Measurements from ENCODE around the gene SCAPER. TPM values are rescaled to one million over a fixed set of nuclear protein-coding genes. Genes with fewer than 3 reads are reported as not detected.

The SCAPER gene
- total and polyA plus RNA-seq, 10 of the 15 experiments (the other 5 are each of a cell fraction or from before 2014, with no cell fraction given) = 1.0 to 7.7 (median 3.9) TPM

DNA sequence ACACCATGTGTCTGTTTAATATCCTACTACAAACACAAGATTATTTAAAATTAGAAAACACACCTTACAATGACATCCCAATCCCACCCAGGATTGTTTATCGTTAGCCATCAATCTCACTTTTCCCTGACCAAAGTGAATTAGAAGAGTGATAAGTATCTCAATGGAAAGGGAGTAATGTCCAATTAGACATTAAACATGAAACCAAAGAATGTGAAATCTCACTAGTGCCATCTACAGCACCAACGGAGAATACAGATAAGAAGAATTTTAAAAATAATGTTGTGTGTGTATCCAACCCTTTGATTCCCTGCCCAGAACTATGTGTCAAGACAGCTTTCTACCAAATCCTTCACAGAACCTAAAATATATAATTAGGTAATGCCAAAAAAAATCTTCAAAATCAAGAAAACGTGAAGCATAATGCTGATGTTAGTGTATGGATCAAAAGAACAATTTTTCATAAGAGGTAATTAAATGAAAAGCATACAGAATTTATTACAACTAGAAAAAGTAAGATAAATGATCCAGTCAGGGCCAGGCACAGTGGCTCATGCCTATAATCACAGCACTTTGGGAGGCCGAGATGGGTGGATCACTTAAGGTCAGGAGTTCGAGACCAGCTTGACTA lies 64.2 kb downstream of the SCAPER start:
- peak; percentile 52 for FAIRE-seq

More for the DNA sequence above, 64.2 kb downstream of the SCAPER start:
- SMC1A ChIA-PET (ENCODE audit: uncharacterized antibody, unreplicated experiment) = interaction anchor here (0.6 to 1.4 kb wide), 2 partner anchors 197 to 462 kb away, joined by 3 read pairs; no protein-coding TSS in a partner anchor
- H3K27me3 ChIP-seq (replicated peaks in 1 of 2; ENCODE audit: control insufficient read depth in 2 of 2, insufficient read depth in 2 of 2, low read length in 1 of 2) = no peaks in the 10 kb centered on the region
- peak; percentile 72 for ATAC-seq
- TF ChIP-seq, protein P1, sequence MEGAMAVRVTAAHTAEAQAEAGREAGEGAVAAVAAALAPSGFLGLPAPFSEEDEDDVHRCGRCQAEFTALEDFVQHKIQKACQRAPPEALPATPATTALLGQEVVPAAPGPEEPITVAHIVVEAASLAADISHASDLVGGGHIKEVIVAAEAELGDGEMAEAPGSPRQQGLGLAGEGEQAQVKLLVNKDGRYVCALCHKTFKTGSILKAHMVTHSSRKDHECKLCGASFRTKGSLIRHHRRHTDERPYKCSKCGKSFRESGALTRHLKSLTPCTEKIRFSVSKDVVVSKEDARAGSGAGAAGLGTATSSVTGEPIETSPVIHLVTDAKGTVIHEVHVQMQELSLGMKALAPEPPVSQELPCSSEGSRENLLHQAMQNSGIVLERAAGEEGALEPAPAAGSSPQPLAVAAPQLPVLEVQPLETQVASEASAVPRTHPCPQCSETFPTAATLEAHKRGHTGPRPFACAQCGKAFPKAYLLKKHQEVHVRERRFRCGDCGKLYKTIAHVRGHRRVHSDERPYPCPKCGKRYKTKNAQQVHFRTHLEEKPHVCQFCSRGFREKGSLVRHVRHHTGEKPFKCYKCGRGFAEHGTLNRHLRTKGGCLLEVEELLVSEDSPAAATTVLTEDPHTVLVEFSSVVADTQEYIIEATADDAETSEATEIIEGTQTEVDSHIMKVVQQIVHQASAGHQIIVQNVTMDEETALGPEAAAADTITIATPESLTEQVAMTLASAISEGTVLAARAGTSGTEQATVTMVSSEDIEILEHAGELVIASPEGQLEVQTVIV (IDR thresholded peaks at IDR 0.05; ENCODE audit: borderline replicate concordance, partially characterized antibody) = no peak
- TF ChIP-seq, protein P2, sequence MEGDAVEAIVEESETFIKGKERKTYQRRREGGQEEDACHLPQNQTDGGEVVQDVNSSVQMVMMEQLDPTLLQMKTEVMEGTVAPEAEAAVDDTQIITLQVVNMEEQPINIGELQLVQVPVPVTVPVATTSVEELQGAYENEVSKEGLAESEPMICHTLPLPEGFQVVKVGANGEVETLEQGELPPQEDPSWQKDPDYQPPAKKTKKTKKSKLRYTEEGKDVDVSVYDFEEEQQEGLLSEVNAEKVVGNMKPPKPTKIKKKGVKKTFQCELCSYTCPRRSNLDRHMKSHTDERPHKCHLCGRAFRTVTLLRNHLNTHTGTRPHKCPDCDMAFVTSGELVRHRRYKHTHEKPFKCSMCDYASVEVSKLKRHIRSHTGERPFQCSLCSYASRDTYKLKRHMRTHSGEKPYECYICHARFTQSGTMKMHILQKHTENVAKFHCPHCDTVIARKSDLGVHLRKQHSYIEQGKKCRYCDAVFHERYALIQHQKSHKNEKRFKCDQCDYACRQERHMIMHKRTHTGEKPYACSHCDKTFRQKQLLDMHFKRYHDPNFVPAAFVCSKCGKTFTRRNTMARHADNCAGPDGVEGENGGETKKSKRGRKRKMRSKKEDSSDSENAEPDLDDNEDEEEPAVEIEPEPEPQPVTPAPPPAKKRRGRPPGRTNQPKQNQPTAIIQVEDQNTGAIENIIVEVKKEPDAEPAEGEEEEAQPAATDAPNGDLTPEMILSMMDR (IDR thresholded peaks at IDR 0.05 in 2 of 3, conservative IDR thresholded peaks at IDR 0.05 in 1 of 3; ENCODE audit: control insufficient read depth in 2 of 3, extremely low read depth in 1 of 3, insufficient read depth in 1 of 3, low read depth in 3 of 3, low read length in 3 of 3) = peak; percentile 48 to 57 (median 49); a peak in 4 of 6 replicates
- TF ChIP-seq RAD21 (IDR thresholded peaks at IDR 0.05; ENCODE audit: insufficient read depth, low read depth, low read length) (peak; percentile 70), SMC3 (IDR thresholded peaks at IDR 0.05; ENCODE audit: borderline replicate concordance, low read length) (peak; percentile 59; the same call in 1 of the 2 replicates)
- TF ChIP-seq, protein P3, sequence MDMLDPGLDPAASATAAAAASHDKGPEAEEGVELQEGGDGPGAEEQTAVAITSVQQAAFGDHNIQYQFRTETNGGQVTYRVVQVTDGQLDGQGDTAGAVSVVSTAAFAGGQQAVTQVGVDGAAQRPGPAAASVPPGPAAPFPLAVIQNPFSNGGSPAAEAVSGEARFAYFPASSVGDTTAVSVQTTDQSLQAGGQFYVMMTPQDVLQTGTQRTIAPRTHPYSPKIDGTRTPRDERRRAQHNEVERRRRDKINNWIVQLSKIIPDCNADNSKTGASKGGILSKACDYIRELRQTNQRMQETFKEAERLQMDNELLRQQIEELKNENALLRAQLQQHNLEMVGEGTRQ (IDR thresholded peaks at IDR 0.05; ENCODE audit: borderline replicate concordance, low read depth, low read length) = no peak
- H4K20me1 ChIP-seq (ENCODE audit: control insufficient read depth, insufficient read depth) = no peaks in the 10 kb centered on the region
- H2AFZ ChIP-seq (ENCODE audit: control insufficient read depth, low read depth, low read length) = no peak overlapping the region
- in situ Hi-C loops (cut with MboI) = no loop called here
- H3K36me3 ChIP-seq (ENCODE audit: control insufficient read depth in 2 of 2, insufficient read depth in 2 of 2, low read length in 1 of 2) = no peaks in the 10 kb centered on the region
- H3K9ac ChIP-seq (ENCODE audit: control insufficient read depth, insufficient read depth, low read length) = no peak overlapping the region
- WGBS (ENCODE audit: insufficient coverage, insufficient replicate concordance, low lambda C conversion rate, missing lambda C conversion rate) = 43% methylated on average over 5 of the region's 5 CpGs
- RAD21 ChIA-PET (ENCODE audit: unreplicated experiment) = interaction anchor here (1.1 to 2.6 kb wide), 2 partner anchors 197 to 199 kb away, joined by 3 to 12 read pairs; no protein-coding TSS in a partner anchor
- no peaks in the 10 kb centered on the region for H3K79me2 ChIP-seq (ENCODE audit: control insufficient read depth, insufficient read depth, low read length)
- no TSS peak for BruUV-seq (replicated peaks)
- POLR2A ChIA-PET = interaction anchor here (0.7 kb wide), 1 partner anchor 124 kb away, joined by 4 read pairs; no protein-coding TSS in a partner anchor
- H3K27ac ChIP-seq (ENCODE audit: control insufficient read depth, insufficient read depth) = no peak overlapping the region
- CTCF ChIA-PET = interaction anchor here (0.6 to 4.3 kb wide), 8 partner anchors 73 to 605 kb away, joined by 3 to 26 read pairs (median 3); no protein-coding TSS in a partner anchor
- no peak overlapping the region for H3K4me3 ChIP-seq
- H3K9me3 ChIP-seq (replicated peaks; ENCODE audit: control insufficient read depth, insufficient read depth, low read length) = peaks cover 1% of the 10 kb centered on the region; the same call in 1 of the 3 replicates
- H3K4me1 ChIP-seq (ENCODE audit: control insufficient read depth, insufficient read depth, low read length) = peaks cover 10% of the 10 kb centered on the region; the same call in 1 of the 2 replicates
- DNase-seq (ENCODE audit: low read depth, low spot score) = no peak
- no peak overlapping the region for H3K4me2 ChIP-seq (ENCODE audit: control insufficient read depth, insufficient read depth)
- intact Hi-C loops (cut with micrococcal nuclease; ENCODE audit: unreplicated experiment) = loop anchor here (1.0 to 5.0 kb wide), 4 partner anchors 199 to 651 kb away; no protein-coding TSS in a partner anchor

Measured in GM12878 (cell line).